Testis (tissue), 3 donors: ENCODE measurements around the gene ZNRF2. TPM values are rescaled to one million over a fixed set of nuclear protein-coding genes. Genes with fewer than 3 reads are reported as not detected.

Experiments
- DNase-seq: peaks from one replicate; pipeline ENCODE4 v3.0.0-alpha.2; 2019
- H3K27ac ChIP-seq, 2 donors: fragments of 200-600 bp; sonication (generic); one replicate each; pipeline ENCODE4 v1.5.1; 2019
- H3K27me3 ChIP-seq: fragments of 200-600 bp; sonication (generic); one replicate; pipeline ENCODE4 v1.5.1; 2019
- H3K36me3 ChIP-seq: fragments of 200-600 bp; sonication (generic); one replicate; pipeline ENCODE4 v1.5.1; 2017; ENCODE audit warnings: low read depth; ENCODE audit errors: missing control alignments
- H3K4me1 ChIP-seq: fragments of 200-600 bp; sonication (generic); one replicate; pipeline ENCODE4 v1.5.1; 2019
- H3K4me3 ChIP-seq, 2 donors: fragments of 200-600 bp; sonication (generic); one replicate each; pipeline ENCODE4 v1.5.1; 2017 to 2019
- H3K9me3 ChIP-seq: fragments of 200-600 bp; sonication (generic); one replicate; pipeline ENCODE4 v1.5.1; 2017
- CTCF ChIP-seq, 3 experiments: fragments of 450-650 bp in 2 of 3; fragments of 200-600 bp in 1 of 3; sonication (generic) in 1 of 3; IDR thresholded peaks; one replicate each; pipeline ENCODE4 v1.5.1; 2016 to 2019; ENCODE audit warnings: antibody characterized with exemption in 3 of 3, mild to moderate bottlenecking in 2 of 3, moderate library complexity in 1 of 3
- POLR2A ChIP-seq: fragments of 450-650 bp; IDR thresholded peaks from one replicate; pipeline ENCODE4 v1.6.1; 2017; ENCODE audit warnings: antibody characterized with exemption, mild to moderate bottlenecking, moderate library complexity
- WGBS, 2 donors: methylation state at CpG; one replicate each; pipeline ENCODE4 v1.1.5; 2018; 5-methylcytosine and 5-hydroxymethylcytosine counted together
- intact Hi-C: fragments of 100-400 bp; cut with DNase I; formaldehyde crosslinking; loops from one replicate; pipeline ENCODE4 v1.15.1; 2023; ENCODE audit warnings: low total_unique reads
- polyA plus RNA-seq: library from polyadenylated mRNA; stranded (reverse); fragments of 350-450 nt; fragmentation: Illumina TruSeq; extraction: RNeasy Lipid Tissue Mini Kit (QIAGEN cat#74804); gene quantifications from one replicate; pipeline ENCODE4 v1.2.3, GENCODE V29; 2014; ENCODE audit warnings: low read depth, low replicate concordance; ENCODE audit not compliant: insufficient read depth
- total RNA-seq, 2 donors: library from RNA; depleted of rRNA; stranded (reverse); fragments of >200 nt; gene quantifications; one replicate each; pipeline ENCODE4 v1.2.3, GENCODE V29; 2016

The ZNRF2 gene
- total and polyA plus RNA-seq, 3 donors from 2014 or later = 38.4 to 65.0 (median 53.0) TPM

- intact Hi-C loops = no loop called here
- Histone ChIP-seq H3K4me1 (peaks cover 3% of the 10 kb centered on the region), H3K27ac (no peak overlapping the region), H3K9me3 (no peaks in the 10 kb centered on the region), H3K36me3 (no peaks in the 10 kb centered on the region), H3K27me3 (no peaks in the 10 kb centered on the region), H3K4me3 (no peak overlapping the region)
- DNase-seq = no peak
- TF ChIP-seq CTCF (IDR thresholded peaks at IDR 0.05) (no peak), POLR2A (no peak)
- WGBS, 2 donors = 78 to 82% methylated on average over 3 of the region's 3 CpGs
Measured at GRCh38 chr7:30253796-30254165, 30.6 kb upstream of the ZNRF2 start.

DNA sequence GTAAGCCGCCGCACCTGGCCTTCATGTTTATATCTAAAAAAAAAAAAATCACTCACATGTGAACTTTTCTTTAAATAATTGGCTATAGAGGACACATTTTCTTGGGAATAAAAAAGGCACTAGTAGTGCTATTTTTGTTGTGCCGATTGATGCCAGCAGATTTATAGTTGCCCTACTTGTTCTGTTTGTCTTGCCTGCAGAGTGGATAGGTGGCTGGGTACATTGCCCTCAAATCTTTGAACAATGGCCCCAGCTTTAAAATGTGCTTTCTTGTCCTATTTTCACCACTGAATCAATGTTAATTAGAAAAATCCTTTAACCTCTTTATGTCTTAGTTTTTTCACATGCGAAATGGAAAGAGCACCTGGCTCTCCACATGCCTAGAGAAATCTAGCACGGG, 30.1 kb upstream of the ZNRF2 start:
- no peaks in the 10 kb centered on the region for H3K36me3 ChIP-seq
- TF ChIP-seq POLR2A = no peak
- no peak for TF ChIP-seq CTCF (IDR thresholded peaks at IDR 0.05)
- no peaks in the 10 kb centered on the region for H3K27me3 ChIP-seq
- no peaks in the 10 kb centered on the region for H3K9me3 ChIP-seq
- H3K4me3 ChIP-seq = no peak overlapping the region
- H3K4me1 ChIP-seq = peaks cover 3% of the 10 kb centered on the region
- no peak for DNase-seq
- no peak overlapping the region for H3K27ac ChIP-seq
- WGBS, 2 donors = 78 to 91% methylated on average over 5 of the region's 5 CpGs
- intact Hi-C loops = no loop called here

GRCh38 chr7:30254717-30255063, 29.7 kb upstream of the ZNRF2 start:
- Histone ChIP-seq H3K36me3 (no peaks in the 10 kb centered on the region), H3K4me3 (no peak overlapping the region), H3K4me1 (peaks cover 3% of the 10 kb centered on the region), H3K9me3 (no peaks in the 10 kb centered on the region), H3K27ac (no peak overlapping the region), H3K27me3 (no peaks in the 10 kb centered on the region)
- intact Hi-C loops = no loop called here
- 30 to 40% methylated on average over 4 of the region's 4 CpGs for WGBS, 2 donors
- TF ChIP-seq CTCF (IDR thresholded peaks at IDR 0.05) (no peak), POLR2A (no peak)
- DNase-seq = no peak

DNA sequence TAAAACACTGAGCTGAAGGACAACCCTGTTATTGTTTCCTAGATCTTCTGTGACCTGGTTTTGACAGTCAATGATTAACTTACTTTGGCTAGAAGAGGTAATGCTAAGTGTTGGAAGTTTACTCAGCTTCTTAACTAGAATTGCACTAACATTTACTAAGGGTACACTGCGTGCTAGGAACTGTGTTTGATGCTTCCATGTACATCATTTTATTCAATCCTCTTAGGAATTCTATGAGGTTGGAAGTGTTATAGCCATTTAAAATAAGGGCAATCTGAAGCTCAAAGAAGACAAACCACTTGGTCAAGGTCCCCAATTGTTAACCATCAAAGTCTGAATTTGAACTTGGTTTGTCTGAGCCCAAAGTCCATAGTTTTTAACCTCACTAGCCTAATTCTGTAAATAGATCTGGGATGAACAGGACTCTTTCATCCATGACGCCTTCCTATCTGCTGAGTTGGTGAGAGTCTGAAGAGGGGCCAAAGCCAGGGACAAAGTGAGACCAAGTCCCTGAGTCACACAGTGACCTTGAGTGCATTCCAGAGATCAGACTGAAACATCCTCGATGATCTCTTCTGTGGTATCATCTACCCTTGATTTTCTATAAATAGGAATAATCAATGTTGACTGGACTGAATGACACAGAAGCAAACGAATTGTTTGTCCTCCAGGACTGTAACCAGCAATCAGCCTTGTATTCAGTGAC, 29.2 kb upstream of the ZNRF2 start:
- no peak for DNase-seq
- H3K4me1 ChIP-seq = peaks cover 3% of the 10 kb centered on the region
- intact Hi-C loops = no loop called here
- H3K27me3 ChIP-seq = no peaks in the 10 kb centered on the region
- H3K36me3 ChIP-seq = no peaks in the 10 kb centered on the region
- TF ChIP-seq CTCF (IDR thresholded peaks at IDR 0.05) (no peak), POLR2A (no peak)
- H3K27ac ChIP-seq = no peak overlapping the region
- whole genome bisulfite sequencing, 2 donors = 44 to 65% methylated on average over 4 of the region's 4 CpGs
- H3K4me3 ChIP-seq = no peak overlapping the region
- no peaks in the 10 kb centered on the region for H3K9me3 ChIP-seq

DNA sequence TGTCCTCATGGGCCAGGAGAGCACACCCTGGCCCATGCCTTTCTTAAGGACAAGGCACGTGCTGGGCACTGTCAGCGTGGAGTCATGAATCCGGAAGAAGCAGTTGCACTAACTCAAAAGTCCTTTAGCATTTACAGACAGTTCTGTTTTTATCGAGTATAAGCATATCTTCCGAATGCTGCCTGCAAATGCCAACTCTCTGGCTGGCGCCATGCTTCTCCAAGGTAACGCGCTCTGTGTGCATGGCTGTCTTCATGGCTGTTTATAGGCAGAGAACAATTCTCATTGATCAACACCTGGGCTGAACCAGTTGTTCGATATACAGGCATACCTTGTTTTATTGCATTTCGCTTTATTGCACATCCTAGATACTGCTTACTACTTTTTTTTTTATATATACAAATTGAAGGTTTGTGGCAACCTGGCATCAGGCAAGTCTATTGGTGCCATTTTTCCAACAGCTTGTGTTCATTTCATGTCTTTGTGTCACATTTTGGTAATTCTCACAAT, 28.0 kb upstream of the ZNRF2 start:
- intact Hi-C loops = no loop called here
- Histone ChIP-seq H3K27me3 (no peaks in the 10 kb centered on the region), H3K27ac (no peak overlapping the region), H3K36me3 (no peaks in the 10 kb centered on the region), H3K9me3 (no peaks in the 10 kb centered on the region), H3K4me3 (no peak overlapping the region), H3K4me1 (peaks cover 3% of the 10 kb centered on the region)
- TF ChIP-seq CTCF (IDR thresholded peaks at IDR 0.05) = no peak
- no peak for TF ChIP-seq POLR2A
- DNase-seq = no peak
- 93 to 98% methylated on average over 10 of the region's 10 CpGs for WGBS, 2 donors
